Neural crest cell (in vitro differentiated cells): Measurements from ENCODE around the gene FGFR3. TPM values are rescaled to one million over a fixed set of nuclear protein-coding genes. Genes with fewer than 3 reads are reported as not detected.

ENCODE experiments used
- DNase-seq: peaks from one replicate; pipeline ENCODE4 v3.0.0; 2021; ENCODE audit warnings: low read depth, mixed read lengths, low spot score
- H3K27ac Mint-ChIP-seq: one replicate; pipeline ENCODE4 v1.8.0; 2021; ENCODE audit warnings: mild to moderate bottlenecking, mixed read lengths; ENCODE audit not compliant: unreplicated experiment
- H3K27me3 Mint-ChIP-seq: 2 replicates; pipeline ENCODE4 v1.8.0; 2021; ENCODE audit warnings: low read depth, mild to moderate bottlenecking, mixed read lengths
- H3K36me3 Mint-ChIP-seq: 2 replicates; pipeline ENCODE4 v1.8.0; 2021; ENCODE audit warnings: low read depth, mild to moderate bottlenecking, mixed read lengths
- H3K4me1 Mint-ChIP-seq: 2 replicates; pipeline ENCODE4 v1.8.0; 2021; ENCODE audit warnings: mixed read lengths
- H3K4me3 Mint-ChIP-seq: one replicate; pipeline ENCODE4 v1.8.0; 2021; ENCODE audit warnings: mild to moderate bottlenecking, mixed read lengths
- H3K9me3 Mint-ChIP-seq: 2 replicates; pipeline ENCODE4 v1.8.0; 2021; ENCODE audit warnings: mixed read lengths
- total RNA-seq: library from RNA; stranded (reverse); gene quantifications from 2 replicates; pipeline ENCODE4 v1.2.1, GENCODE V29; 2021
- TF ChIP-seq, protein P1 (sequence below): fragments of 200-600 bp; sonication (generic); conservative IDR thresholded peaks from 2 replicates; pipeline ENCODE4 v1.5.0; 2021; ENCODE audit warnings: antibody characterized with exemption, mild to moderate bottlenecking

Gene FGFR3
- total RNA-seq, 1 donor from 2014 or later: 48.1 TPM

DNA sequence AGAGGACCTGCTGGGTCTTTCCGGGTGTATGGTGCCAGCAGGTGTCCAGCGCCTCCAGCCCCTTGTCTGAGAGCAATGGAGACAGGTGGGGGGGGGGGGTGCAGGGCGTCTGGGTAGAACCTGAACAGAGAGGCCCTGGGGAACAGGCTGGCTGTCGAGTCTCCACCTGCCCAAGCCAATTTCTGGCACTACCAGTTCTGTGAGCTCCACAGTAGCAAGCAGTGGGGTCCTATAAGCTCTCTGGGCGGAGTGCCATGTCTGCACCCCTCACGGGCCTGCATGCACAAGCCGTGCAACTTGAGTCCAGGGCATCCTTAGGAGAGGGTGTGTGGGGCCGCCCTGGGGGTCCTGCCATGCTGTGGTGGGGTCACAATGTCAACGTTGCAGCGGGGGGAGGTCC is 10.1 kb upstream of the FGFR3 start:
- no peak overlapping the region for H3K4me3 Mint-ChIP-seq
- peaks cover 13% of the 10 kb centered on the region for H3K4me1 Mint-ChIP-seq
- TF ChIP-seq, protein P1, sequence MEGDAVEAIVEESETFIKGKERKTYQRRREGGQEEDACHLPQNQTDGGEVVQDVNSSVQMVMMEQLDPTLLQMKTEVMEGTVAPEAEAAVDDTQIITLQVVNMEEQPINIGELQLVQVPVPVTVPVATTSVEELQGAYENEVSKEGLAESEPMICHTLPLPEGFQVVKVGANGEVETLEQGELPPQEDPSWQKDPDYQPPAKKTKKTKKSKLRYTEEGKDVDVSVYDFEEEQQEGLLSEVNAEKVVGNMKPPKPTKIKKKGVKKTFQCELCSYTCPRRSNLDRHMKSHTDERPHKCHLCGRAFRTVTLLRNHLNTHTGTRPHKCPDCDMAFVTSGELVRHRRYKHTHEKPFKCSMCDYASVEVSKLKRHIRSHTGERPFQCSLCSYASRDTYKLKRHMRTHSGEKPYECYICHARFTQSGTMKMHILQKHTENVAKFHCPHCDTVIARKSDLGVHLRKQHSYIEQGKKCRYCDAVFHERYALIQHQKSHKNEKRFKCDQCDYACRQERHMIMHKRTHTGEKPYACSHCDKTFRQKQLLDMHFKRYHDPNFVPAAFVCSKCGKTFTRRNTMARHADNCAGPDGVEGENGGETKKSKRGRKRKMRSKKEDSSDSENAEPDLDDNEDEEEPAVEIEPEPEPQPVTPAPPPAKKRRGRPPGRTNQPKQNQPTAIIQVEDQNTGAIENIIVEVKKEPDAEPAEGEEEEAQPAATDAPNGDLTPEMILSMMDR: no peak
- H3K27me3 Mint-ChIP-seq: no peaks in the 10 kb centered on the region
- H3K36me3 Mint-ChIP-seq: no peaks in the 10 kb centered on the region
- H3K27ac Mint-ChIP-seq: no peak overlapping the region
- DNase-seq: no peak
- no peaks in the 10 kb centered on the region for H3K9me3 Mint-ChIP-seq

DNA sequence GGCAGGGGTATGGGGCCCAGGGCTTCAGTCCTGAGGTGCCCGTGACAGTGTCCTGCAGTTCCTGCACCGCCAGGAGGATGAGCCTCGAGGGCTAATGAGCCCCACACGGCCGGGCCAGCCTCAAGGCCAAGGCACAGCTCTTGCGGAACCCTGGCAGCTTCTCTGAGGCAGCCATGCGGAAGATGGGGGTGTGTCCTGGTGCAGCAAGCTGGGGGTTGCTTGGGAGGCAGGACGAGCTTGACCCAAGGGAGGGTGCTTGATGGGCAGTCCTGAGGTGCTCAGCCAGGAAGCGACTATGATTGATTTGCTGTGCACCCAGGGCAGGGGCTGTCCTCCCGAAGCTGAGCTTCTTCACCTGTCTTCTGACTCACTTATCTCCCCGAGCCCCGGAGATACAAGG is 9.1 kb upstream of the FGFR3 start:
- TF ChIP-seq, protein P1: no peak
- no peak for DNase-seq
- peaks cover 6% of the 10 kb centered on the region for H3K4me1 Mint-ChIP-seq
- no peaks in the 10 kb centered on the region for H3K9me3 Mint-ChIP-seq
- H3K27ac Mint-ChIP-seq: no peak overlapping the region
- no peaks in the 10 kb centered on the region for H3K36me3 Mint-ChIP-seq
- no peak overlapping the region for H3K4me3 Mint-ChIP-seq
- peaks cover 5% of the 10 kb centered on the region for H3K27me3 Mint-ChIP-seq

DNA sequence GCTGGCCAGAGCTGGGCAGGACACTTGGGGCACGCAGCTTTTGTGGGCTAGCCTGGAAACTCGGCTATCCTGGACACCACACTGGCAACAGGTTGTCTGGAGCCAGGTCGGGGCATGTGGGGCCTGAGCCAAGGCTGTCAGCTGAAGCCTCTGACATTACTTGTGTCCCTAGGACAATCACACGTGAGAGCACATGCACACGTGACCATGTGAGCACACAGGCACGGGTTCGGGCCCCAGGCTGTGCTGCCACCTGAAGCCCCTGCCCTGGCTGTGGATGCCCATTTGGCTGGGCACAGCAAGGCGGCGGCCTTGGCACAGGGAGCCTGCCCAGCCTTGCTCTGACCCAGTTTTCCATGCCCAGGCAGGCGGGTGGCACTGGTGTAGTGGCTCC is 8.7 kb upstream of the FGFR3 start:
- DNase-seq: no peak
- H3K27me3 Mint-ChIP-seq: peaks cover 5% of the 10 kb centered on the region
- H3K9me3 Mint-ChIP-seq: no peaks in the 10 kb centered on the region
- peaks cover 3% of the 10 kb centered on the region for H3K4me1 Mint-ChIP-seq
- TF ChIP-seq, protein P1: no peak
- no peak overlapping the region for H3K27ac Mint-ChIP-seq
- no peak overlapping the region for H3K4me3 Mint-ChIP-seq
- H3K36me3 Mint-ChIP-seq: no peaks in the 10 kb centered on the region

DNA sequence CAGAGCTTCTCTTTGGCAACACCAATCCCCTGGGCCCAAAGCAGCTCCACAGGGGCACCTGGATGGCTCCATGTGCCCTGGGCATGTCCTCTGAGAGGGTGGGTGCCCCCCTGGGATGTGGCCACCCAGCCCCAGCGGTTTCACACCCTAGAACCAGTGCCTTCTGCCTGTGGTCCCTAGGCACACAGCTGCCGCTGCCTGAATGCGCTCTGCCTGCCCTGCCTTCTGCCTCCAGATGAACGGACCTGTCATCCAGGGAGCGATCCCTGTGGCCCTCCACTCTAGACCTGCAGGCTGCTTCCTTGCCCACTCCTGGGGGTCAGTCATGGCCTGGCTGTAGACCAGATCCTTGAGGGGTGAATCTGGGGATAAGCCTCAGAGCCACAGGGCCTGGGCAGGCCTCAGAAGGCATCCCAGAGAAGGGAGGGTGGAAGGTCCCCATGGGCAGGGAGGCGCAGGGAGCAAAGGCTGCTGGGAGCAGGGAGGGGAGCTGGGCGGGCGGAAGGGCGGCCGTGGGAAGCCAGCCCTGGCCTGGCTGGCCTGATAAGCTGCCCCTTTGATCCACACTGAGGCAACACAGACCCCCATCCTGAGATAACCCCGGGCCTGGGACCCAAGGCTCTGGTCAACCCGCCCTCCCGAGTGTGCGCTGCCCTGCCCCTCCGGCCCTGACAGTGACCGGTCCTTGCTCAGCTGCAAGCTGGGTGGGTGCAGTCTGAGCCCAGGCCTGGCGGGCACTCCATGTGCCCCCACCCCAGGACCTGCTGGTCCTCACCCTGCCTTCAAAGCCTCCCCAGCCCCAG is 8.1 kb upstream of the FGFR3 start:
- TF ChIP-seq, protein P1: no peak
- H3K4me1 Mint-ChIP-seq: peaks cover 3% of the 10 kb centered on the region
- H3K36me3 Mint-ChIP-seq: no peaks in the 10 kb centered on the region
- no peak for DNase-seq
- no peak overlapping the region for H3K4me3 Mint-ChIP-seq
- H3K27me3 Mint-ChIP-seq: peaks cover 6% of the 10 kb centered on the region
- H3K9me3 Mint-ChIP-seq: no peaks in the 10 kb centered on the region
- H3K27ac Mint-ChIP-seq: no peak overlapping the region

DNA sequence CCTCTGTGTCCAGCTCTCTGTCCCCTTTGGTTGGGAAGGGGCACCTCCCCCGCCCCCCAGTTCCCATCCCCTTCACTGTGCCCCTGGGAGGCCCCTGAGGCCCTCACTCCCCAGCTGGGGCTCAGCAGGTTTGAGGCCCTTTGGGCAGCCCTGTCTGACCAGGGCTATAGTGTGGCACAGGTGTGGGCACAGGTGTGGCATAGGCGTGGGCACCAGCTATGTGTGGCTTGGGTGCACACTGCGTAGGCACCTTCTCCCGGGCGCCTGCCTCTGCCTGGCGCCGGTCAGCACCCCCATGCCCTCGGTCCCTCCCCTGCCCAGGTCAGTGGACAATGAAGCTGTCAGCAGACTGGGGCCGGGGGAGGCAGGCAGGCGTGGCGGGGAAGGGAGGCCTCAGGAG is 7.5 kb upstream of the FGFR3 start:
- Mint-ChIP-seq H3K36me3 (no peaks in the 10 kb centered on the region), H3K9me3 (no peaks in the 10 kb centered on the region), H3K27ac (no peak overlapping the region), H3K27me3 (peaks cover 12% of the 10 kb centered on the region), H3K4me3 (no peak overlapping the region), H3K4me1 (no peaks in the 10 kb centered on the region)
- no peak for DNase-seq
- TF ChIP-seq, protein P1: no peak
